RWPE2 (cell line): Measurements from ENCODE around the gene MEDAG.

Experiments used
- ATAC-seq: fragments of 200-7000 bp; cut with Tn5 transposase; 3 replicates; pipeline ENCODE4 v1.9.1; 2021; ENCODE audit warnings: low read depth
- DNase-seq: peaks from one replicate; pipeline ENCODE4 v3.0.0-alpha.2; 2020; ENCODE audit warnings: low spot score
- H3K27ac ChIP-seq: fragments of 450-650 bp; 2 replicates; pipeline ENCODE4 v1.5.1; 2017; ENCODE audit warnings: mild to moderate bottlenecking; ENCODE audit not compliant: poor library complexity, severe bottlenecking
- H3K27me3 ChIP-seq: fragments of 250-450 bp; sonication (Bioruptor Pico); 2 replicates; pipeline ENCODE4 v1.5.1; 2021; ENCODE audit warnings: mild to moderate bottlenecking, moderate library complexity; ENCODE audit not compliant: insufficient read depth, poor library complexity, severe bottlenecking
- H3K36me3 ChIP-seq: fragments of 250-450 bp; sonication (Bioruptor Pico); 2 replicates; pipeline ENCODE4 v1.5.1; 2020; ENCODE audit warnings: low read depth, mild to moderate bottlenecking, moderate library complexity
- H3K4me1 ChIP-seq: fragments of 250-450 bp; sonication (Bioruptor Pico); 2 replicates; pipeline ENCODE4 v1.5.1; 2021; ENCODE audit warnings: mild to moderate bottlenecking, moderate library complexity; ENCODE audit not compliant: insufficient read depth, poor library complexity, severe bottlenecking
- H3K4me3 ChIP-seq: fragments of 250-450 bp; sonication (Bioruptor Pico); 2 replicates; pipeline ENCODE4 v1.5.1; 2021; ENCODE audit warnings: mild to moderate bottlenecking, moderate library complexity; ENCODE audit not compliant: severe bottlenecking
- H3K9me3 ChIP-seq: fragments of 250-450 bp; sonication (Bioruptor Pico); 2 replicates; pipeline ENCODE4 v1.5.1; 2021; ENCODE audit warnings: mild to moderate bottlenecking, moderate library complexity; ENCODE audit not compliant: severe bottlenecking
- TF ChIP-seq, protein P1 (sequence below): fragments of 450-650 bp; IDR thresholded peaks from one replicate; pipeline ENCODE4 v1.5.1; 2017; ENCODE audit warnings: mild to moderate bottlenecking, moderate library complexity; ENCODE audit not compliant: poor library complexity, severe bottlenecking

The MEDAG gene

DNA sequence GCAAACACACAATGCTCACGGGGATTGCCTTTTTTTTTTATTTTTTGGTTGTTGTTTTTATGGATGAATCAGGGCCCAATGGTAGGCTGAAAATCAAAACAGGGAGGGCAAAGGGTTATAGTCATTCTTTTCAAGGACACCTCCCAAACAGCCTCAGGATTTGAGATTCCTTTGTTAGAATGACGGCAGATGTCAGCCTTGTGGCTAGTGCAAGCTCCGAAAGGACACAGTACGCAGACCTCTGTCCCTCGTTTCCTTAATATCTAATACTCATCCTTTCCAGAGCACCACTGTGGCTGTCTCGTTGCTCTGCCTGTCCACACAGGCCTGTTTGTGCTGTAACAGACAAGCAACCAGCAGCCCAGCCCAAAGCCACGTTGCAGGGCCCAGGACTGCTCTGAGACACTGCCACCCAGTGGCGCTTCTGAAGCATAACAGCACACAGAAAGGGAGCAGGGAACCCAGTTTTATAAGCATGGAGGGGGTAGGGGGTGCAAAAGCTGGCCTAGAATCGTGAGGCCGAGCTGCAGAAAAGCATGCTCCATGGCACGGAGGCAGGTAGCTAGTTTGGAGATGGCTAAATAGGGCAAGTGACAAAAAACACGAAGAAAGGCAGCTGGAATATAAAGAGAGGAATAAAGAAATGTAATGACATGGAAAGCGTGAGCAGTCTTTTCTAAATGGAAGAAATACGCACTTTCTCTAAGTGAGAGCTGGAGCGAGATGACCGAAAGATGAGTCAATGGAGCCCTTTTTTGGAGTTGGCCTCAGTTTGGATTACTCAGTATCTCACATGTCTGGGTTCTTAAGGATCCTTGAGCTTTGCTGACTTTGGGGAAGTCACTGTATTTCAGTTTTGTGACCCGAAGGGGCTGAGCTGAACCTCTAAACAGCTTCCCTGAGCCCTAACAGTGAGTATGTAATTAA, 40.7 kb upstream of the MEDAG start:
- H3K27me3 ChIP-seq = no peaks in the 10 kb centered on the region
- ATAC-seq (peak; percentile 93), DNase-seq (peak; percentile 82)
- peak overlapping the region; percentile 90 for H3K27ac ChIP-seq
- no peak overlapping the region for H3K4me3 ChIP-seq
- TF ChIP-seq, protein P1, sequence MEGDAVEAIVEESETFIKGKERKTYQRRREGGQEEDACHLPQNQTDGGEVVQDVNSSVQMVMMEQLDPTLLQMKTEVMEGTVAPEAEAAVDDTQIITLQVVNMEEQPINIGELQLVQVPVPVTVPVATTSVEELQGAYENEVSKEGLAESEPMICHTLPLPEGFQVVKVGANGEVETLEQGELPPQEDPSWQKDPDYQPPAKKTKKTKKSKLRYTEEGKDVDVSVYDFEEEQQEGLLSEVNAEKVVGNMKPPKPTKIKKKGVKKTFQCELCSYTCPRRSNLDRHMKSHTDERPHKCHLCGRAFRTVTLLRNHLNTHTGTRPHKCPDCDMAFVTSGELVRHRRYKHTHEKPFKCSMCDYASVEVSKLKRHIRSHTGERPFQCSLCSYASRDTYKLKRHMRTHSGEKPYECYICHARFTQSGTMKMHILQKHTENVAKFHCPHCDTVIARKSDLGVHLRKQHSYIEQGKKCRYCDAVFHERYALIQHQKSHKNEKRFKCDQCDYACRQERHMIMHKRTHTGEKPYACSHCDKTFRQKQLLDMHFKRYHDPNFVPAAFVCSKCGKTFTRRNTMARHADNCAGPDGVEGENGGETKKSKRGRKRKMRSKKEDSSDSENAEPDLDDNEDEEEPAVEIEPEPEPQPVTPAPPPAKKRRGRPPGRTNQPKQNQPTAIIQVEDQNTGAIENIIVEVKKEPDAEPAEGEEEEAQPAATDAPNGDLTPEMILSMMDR = peak; percentile 94
- H3K9me3 ChIP-seq = no peaks in the 10 kb centered on the region
- H3K36me3 ChIP-seq = no peaks in the 10 kb centered on the region
- peaks cover 20% of the 10 kb centered on the region for H3K4me1 ChIP-seq

DNA sequence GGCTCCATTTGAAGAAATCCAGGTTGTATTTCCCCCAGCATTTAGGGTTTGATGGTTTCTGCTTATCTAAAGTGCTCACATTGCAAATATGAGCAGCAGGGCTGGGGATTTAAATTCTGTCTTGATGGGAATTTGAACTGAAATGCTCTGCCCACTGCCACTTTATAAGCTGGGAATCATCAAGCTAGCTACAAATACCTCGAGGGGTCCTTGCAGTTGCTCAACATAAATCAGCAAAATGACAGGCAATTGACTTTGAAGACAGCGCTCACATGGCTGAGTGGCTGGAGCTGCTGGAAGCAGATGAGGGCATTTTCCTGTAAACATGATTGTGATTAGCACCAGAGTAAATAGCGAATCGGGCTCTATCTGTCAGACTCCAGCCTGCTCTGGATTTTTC, 39.4 kb upstream of the MEDAG start:
- TF ChIP-seq, protein P1 = no peak
- Histone ChIP-seq H3K27ac (no peak overlapping the region), H3K4me3 (no peak overlapping the region), H3K36me3 (no peaks in the 10 kb centered on the region), H3K9me3 (no peaks in the 10 kb centered on the region), H3K27me3 (no peaks in the 10 kb centered on the region), H3K4me1 (peaks cover 20% of the 10 kb centered on the region)
- no peak for DNase-seq
- ATAC-seq = no peak

DNA sequence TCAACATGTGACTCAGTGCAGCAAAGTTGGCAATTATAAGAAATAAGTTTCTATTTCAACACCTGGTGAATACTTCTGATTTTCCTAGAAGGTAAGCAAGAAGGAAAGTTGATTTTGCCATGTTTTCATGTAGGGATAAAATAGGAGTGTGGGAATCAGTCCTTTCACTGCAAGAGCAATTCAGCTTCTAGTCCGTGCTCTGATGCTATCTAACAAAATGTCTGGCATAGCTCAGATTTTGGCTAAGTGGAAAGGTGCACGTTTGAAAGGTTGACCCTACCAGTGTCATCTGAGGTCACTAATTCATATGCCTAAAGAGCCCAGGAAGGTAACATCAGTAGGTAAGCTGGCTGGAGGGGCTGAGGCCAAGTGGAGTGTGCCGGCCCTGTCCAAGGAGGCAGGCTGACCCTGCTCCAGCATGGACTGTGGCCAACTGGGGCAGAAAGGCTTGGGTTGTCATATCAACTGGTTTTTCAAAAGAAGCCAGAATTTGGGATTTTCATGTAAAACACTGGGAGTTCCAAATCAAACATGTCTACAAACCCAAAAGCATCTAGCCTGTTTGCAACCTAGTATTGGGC, 38.9 kb upstream of the MEDAG start:
- DNase-seq (no peak), ATAC-seq (no peak)
- no peak overlapping the region for H3K27ac ChIP-seq
- TF ChIP-seq, protein P1 = no peak
- H3K36me3 ChIP-seq = no peaks in the 10 kb centered on the region
- H3K4me3 ChIP-seq = no peak overlapping the region
- no peaks in the 10 kb centered on the region for H3K27me3 ChIP-seq
- H3K4me1 ChIP-seq = peaks cover 20% of the 10 kb centered on the region
- H3K9me3 ChIP-seq = no peaks in the 10 kb centered on the region

DNA sequence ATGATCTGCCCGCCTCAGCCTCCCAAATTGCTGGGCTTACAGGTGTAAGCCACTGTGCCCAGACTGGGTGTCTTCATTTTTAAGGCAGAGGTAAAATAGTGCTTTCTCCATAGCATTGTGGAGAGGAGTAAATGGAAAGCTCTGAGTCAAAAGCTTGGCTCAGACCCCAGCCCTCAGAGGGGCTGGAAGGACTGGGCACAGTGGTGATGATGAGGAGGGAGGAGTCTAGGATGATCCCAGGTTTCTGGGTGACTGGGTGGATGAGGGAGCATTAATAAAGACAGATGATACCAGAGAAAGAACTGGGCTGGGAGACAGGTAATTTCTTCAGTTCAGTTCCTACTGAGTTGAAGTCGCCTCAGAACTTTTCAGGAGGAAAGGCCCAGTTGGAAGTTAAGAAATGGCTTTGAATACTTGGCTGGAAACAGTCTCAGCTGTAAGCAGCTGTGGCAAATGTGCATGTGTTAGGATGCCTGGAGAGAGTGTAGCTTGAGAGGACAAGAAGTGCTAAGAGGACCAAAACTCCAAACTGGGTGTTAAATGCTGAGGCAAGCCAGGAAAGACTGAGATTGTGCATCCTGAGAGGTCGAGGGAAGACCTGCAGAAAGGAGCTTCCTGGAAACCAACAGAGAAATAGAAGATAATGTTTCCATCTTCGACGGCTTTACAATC, 37.1 kb upstream of the MEDAG start:
- no peak overlapping the region for H3K27ac ChIP-seq
- H3K4me3 ChIP-seq = no peak overlapping the region

More for the DNA sequence above, 37.1 kb upstream of the MEDAG start:
- no peak for DNase-seq
- H3K36me3 ChIP-seq = no peaks in the 10 kb centered on the region
- no peaks in the 10 kb centered on the region for H3K27me3 ChIP-seq
- TF ChIP-seq, protein P1 = no peak
- no peak for ATAC-seq
- no peaks in the 10 kb centered on the region for H3K9me3 ChIP-seq
- peaks cover 20% of the 10 kb centered on the region for H3K4me1 ChIP-seq
